22Rv1 (cell line): ENCODE results near the gene RGPD4.
A peak's percentile ranks its signal among the peaks of the same experiment; 100 is the strongest.
"Not testable (repeated sequence)": the region's sequence is repeated elsewhere in the genome, so short reads cannot be mapped to it uniquely, and the experiment has no call there.

Experiments used
- CTCF ChIP-seq: fragments of 450-650 bp; IDR thresholded peaks from 2 replicates; pipeline ENCODE4 v1.5.1; 2017; ENCODE audit warnings: mild to moderate bottlenecking
- ZFX ChIP-seq: fragments of 450-650 bp; IDR thresholded peaks from 2 replicates; pipeline ENCODE4 v1.6.1; 2017; ENCODE audit warnings: antibody characterized with exemption, borderline replicate concordance

GRCh38 chr2:107916121-107916520, 89.4 kb downstream of the RGPD4 start:
- peak; percentile 33 for TF ChIP-seq CTCF
- TF ChIP-seq ZFX = not testable (repeated sequence)
